GM19452 (cell line): Measurements from ENCODE around the gene TDRD10.
"Not testable (repeated sequence)": the region's sequence is repeated elsewhere in the genome, so short reads cannot be mapped to it uniquely, and the experiment has no call there.

Experiments used
- ATAC-seq: cut with Tn5 transposase; IDR thresholded peaks from one replicate; pipeline ENCODE4 v1.9.1; 2021; ENCODE audit not compliant: unreplicated experiment

Gene TDRD10

GRCh38 chr1:154478639-154479038 lies 23.4 kb upstream of the TDRD10 start:
- ATAC-seq, result no peak

- no peak for ATAC-seq
Measured at GRCh38 chr1:154479764-154480421, 22.1 kb upstream of the TDRD10 start.

- ATAC-seq, result no peak
Measured at GRCh38 chr1:154481053-154481452, 21.0 kb upstream of the TDRD10 start.

GRCh38 chr1:154483941-154484803 lies 17.8 kb upstream of the TDRD10 start:
- ATAC-seq, result no peak

GRCh38 chr1:154485106-154485505 lies 16.9 kb upstream of the TDRD10 start:
- ATAC-seq, result no peak

DNA sequence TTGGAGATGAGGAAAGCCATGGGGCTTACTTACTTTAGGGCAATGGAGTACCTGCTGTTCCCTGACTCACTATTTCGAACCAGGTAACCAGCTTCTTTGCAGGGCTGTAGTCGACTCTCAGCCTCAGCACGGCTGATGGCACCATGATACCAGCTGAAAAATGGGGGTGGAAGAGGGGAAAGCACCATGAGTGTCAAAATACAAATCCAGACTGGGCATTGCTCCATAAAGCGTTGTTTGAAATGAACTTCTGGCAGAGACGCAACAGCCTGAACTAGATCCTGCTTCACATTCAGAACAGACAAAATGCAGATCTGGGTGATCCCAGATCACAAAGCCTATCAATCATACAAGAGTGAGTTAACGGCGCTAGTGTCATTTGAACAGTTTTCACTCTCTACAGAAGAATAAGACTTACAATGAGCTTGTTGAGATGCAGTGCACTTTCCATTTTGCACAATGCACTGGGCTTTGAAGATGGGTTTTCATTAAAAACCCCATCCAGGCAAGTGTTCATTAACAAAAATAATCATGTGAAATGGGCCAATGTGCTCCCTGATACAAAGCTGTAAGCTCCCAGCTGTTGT lies 16.0 kb upstream of the TDRD10 start:
- ATAC-seq, result no peak

GRCh38 chr1:154486756-154487155 lies 15.3 kb upstream of the TDRD10 start:
- not testable (repeated sequence) for ATAC-seq

DNA sequence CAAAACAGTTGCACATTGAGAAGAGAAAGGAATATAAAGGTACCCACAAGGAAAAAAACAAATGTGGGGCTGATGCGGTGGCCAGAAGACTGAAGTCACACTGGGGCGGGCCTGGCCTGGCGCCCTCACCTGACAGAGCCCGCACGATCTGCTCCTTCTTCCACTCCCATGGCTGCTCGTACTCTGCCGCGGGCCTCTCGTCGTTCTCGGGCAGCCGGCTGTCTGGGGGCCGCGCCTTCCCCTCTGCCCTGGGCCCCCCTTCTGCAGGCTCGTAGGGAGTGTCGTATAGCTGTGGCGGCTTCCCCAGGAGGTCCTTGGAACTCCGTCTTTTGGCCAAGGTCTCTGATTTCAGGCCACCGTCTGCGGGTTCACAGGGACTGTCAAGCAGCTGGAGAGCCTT lies 13.1 kb upstream of the TDRD10 start:
- no peak for ATAC-seq

GRCh38 chr1:154489695-154490274 lies 12.2 kb upstream of the TDRD10 start:
- ATAC-seq, result no peak

GRCh38 chr1:154490317-154490716 lies 11.7 kb upstream of the TDRD10 start:
- ATAC-seq, result no peak

- no peak for ATAC-seq
Measured at GRCh38 chr1:154492115-154492514, 9.9 kb upstream of the TDRD10 start.

- no peak for ATAC-seq
Measured at GRCh38 chr1:154493276-154493675, 8.7 kb upstream of the TDRD10 start.

GRCh38 chr1:154495496-154496273 lies 6.3 kb upstream of the TDRD10 start:
- ATAC-seq, result no peak

GRCh38 chr1:154496383-154496782 lies 5.6 kb upstream of the TDRD10 start:
- ATAC-seq, result no peak

GRCh38 chr1:154497026-154497806 lies 4.8 kb upstream of the TDRD10 start:
- no peak for ATAC-seq

DNA sequence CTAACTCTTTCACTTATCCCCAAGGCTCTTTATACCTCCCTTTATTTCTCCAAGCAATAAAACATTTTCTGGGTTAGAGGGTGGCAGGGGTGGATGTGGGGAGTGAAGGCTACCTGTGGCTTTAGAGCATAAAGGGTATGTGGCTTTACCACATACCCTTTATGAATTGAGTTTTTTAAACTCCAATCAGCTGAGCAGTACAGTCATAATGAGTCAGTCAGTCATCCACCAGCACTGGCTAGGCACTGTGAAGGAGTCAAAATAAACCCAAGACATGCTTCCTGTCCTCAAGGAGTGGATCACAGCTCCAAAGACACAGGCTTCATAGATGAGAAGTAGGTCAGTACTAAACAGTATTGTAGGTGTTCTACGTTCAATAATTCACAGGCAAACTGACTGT lies 2.6 kb upstream of the TDRD10 start:
- no peak for ATAC-seq

- no peak for ATAC-seq
Measured at GRCh38 chr1:154500533-154500932, 1.5 kb upstream of the TDRD10 start.

DNA sequence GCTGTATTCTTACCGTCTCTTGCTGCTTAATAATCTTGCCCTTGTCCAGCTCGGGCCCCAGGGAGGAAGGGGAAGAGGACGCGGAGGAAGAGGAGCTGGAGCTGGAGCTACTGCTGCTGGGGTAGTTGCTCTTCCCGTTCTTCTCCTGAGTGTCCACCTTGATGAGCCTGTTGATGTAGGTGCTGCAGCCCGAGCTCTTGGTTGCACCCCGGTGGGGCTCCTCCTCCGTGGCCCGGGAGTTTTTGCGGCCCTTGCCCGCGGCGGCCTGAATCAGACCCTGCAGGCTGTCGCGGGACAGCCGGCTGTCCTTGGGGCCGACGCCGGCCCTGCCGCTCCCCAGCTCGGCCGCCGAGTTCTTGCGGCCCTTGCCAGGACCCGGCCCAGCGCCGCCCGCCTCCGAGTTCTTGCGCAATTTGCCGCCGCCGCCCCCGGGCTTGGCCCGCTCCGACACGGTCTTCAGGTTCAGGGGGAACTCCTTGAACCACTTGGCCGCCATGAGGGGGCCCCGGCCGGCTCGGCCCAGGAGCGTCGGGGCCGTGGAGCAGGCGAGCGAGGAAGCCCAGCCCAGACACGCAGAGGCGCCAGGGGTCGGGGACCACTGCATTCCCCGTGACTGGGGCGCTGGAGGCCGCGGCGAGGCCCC lies 475 bp upstream of the TDRD10 start:
- ATAC-seq, result no peak

DNA sequence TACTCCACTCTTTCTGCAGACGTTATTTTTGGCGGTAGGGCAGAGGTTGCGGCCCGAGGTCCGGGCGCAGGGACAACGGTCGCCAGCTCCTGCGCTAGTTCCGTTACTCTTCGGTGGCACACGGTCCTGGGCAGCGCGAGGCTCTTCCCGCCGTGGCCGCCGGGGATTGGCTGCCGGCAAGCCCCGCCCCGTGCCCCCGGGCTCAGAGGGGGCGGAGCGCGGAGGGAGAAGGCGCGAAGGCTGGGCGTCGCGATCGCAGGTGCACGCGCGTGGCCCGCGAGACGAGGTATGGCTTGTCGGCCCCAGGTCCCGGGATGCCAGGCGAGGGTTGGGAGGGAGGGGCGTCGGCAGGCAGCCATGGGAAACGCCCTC lies 711 bp downstream of the TDRD10 start:
- ATAC-seq, result no peak

DNA sequence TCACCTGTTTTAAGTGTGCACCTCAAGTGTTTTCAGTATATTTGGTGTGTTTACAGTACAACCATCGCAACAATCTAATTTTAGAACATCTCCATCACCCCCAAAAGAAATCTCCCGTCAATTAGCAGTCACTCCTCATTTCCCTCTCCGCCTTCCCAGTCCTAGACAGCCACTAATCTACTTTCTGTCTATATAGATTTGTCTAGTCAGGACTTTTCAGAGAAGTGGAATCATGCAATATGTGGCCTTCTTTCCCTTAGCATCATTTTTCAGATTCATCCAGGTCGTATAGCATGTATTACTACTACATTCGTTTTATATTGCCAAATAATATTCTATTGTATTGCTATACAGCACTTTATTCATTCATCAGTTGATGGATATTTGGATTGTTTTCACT lies 1.9 kb downstream of the TDRD10 start:
- ATAC-seq, result no peak
